Activated CD4-positive, alpha-beta T cell treated with anti-CD3 and anti-CD28 coated beads for 48 hours (primary cell): ENCODE data around the gene NXF1.
A peak's percentile ranks its signal among the peaks of the same experiment; 100 is the strongest.
"Not testable (repeated sequence)": the region's sequence is repeated elsewhere in the genome, so short reads cannot be mapped to it uniquely, and the experiment has no call there.

Experiments
- DNase-seq: peaks from one replicate; pipeline ENCODE4 v3.0.0-alpha.2; 2020

The NXF1 gene

GRCh38 chr11:62787005-62787759, 18.1 kb downstream of the NXF1 start, which contains the start of gene TMEM179B:
TSS of gene TMEM179B (plus strand) at chr11:62787402. CDS start at chr11:62787432, 30 bp downstream.
- DNase-seq, result peak; percentile 99

GRCh38 chr11:62786318-62787004, 18.8 kb downstream of the NXF1 start:
- DNase-seq, result peak; percentile 90

GRCh38 chr11:62782753-62783152, 22.5 kb downstream of the NXF1 start:
- no peak for DNase-seq

- no peak for DNase-seq
Observed at GRCh38 chr11:62778441-62778840, 26.8 kb downstream of the NXF1 start.

GRCh38 chr11:62777389-62777788, 27.9 kb downstream of the NXF1 start:
- no peak for DNase-seq

- DNase-seq, result no peak
Observed at GRCh38 chr11:62775646-62776045, 29.6 kb downstream of the NXF1 start.

- DNase-seq, result no peak
Observed at GRCh38 chr11:62774407-62774806, 30.8 kb downstream of the NXF1 start.

GRCh38 chr11:62771144-62772021, 33.9 kb downstream of the NXF1 start, which contains the start of gene TAF6L:
TSS of gene TAF6L (plus strand) at chr11:62771396. CDS start at chr11:62775784, 4,388 bp downstream.
- peak; percentile 98 for DNase-seq

GRCh38 chr11:62770778-62771143, 34.5 kb downstream of the NXF1 start:
- peak; percentile 24 for DNase-seq

- not testable (repeated sequence) for DNase-seq
Observed at GRCh38 chr11:62760867-62761227, 44.4 kb downstream of the NXF1 start.

GRCh38 chr11:62757846-62758788, 47.1 kb downstream of the NXF1 start:
- no peak for DNase-seq

- no peak for DNase-seq
Observed at GRCh38 chr11:62755086-62755615, 50.1 kb downstream of the NXF1 start.

GRCh38 chr11:62753736-62754603, 51.3 kb downstream of the NXF1 start, which contains the start of gene ZBTB3:
TSS of gene ZBTB3 (minus strand) at chr11:62754160. CDS start at chr11:62753664, 496 bp downstream.
- DNase-seq, result peak; percentile 97

GRCh38 chr11:62752994-62753735, 52.1 kb downstream of the NXF1 start:
- no peak for DNase-seq

GRCh38 chr11:62752177-62752785, 53.0 kb downstream of the NXF1 start:
- no peak for DNase-seq

- DNase-seq, result not testable (repeated sequence)
Observed at GRCh38 chr11:62749931-62750330, 55.3 kb downstream of the NXF1 start.

- no peak for DNase-seq
Observed at GRCh38 chr11:62747475-62748160, 57.6 kb downstream of the NXF1 start.
